HG03196 (cell line): ENCODE results near the gene IFI27L1.

ENCODE experiments used
- ATAC-seq: cut with Tn5 transposase; IDR thresholded peaks from one replicate; pipeline ENCODE4 v1.9.1; 2021; ENCODE audit not compliant: unreplicated experiment

The IFI27L1 gene

GRCh38 chr14:94080621-94081385, at the start of gene IFI27L1, which contains the start of gene DDX24:
Gene IFI27L1, plus strand, starts transcription at chr14:94081310. Its CDS starts 15,628 bp downstream, at chr14:94096938.
Gene DDX24, minus strand, starts transcription at chr14:94081202. Its CDS starts 1,460 bp downstream, at chr14:94079742.
- peak; percentile 98 for ATAC-seq

GRCh38 chr14:94031883-94032279, 49.2 kb upstream of the IFI27L1 start:
- ATAC-seq: no peak

GRCh38 chr14:94034886-94035285, 46.2 kb upstream of the IFI27L1 start:
- no peak for ATAC-seq

GRCh38 chr14:94036313-94037167, 44.6 kb upstream of the IFI27L1 start:
- ATAC-seq: peak; percentile 82

GRCh38 chr14:94037954-94038353, 43.2 kb upstream of the IFI27L1 start:
- ATAC-seq: no peak

- ATAC-seq: no peak
These were observed 42.6 kb upstream of the IFI27L1 start for GRCh38 chr14:94038510-94038909.

- ATAC-seq: no peak
These were observed 42.0 kb upstream of the IFI27L1 start for GRCh38 chr14:94038921-94039629.

- ATAC-seq: no peak
These were observed 40.9 kb upstream of the IFI27L1 start for GRCh38 chr14:94040247-94040646.

- no peak for ATAC-seq
These were observed 40.3 kb upstream of the IFI27L1 start for GRCh38 chr14:94040796-94041195.

GRCh38 chr14:94041551-94042346, 39.4 kb upstream of the IFI27L1 start:
- no peak for ATAC-seq

- ATAC-seq: no peak
These were observed 38.5 kb upstream of the IFI27L1 start for GRCh38 chr14:94042433-94043091.

GRCh38 chr14:94043111-94043755, 37.9 kb upstream of the IFI27L1 start:
- ATAC-seq: no peak

GRCh38 chr14:94043756-94044475, 37.2 kb upstream of the IFI27L1 start:
- ATAC-seq: no peak

GRCh38 chr14:94044476-94045091, 36.5 kb upstream of the IFI27L1 start:
- ATAC-seq: no peak

- ATAC-seq: no peak
These were observed 36.0 kb upstream of the IFI27L1 start for GRCh38 chr14:94045101-94045500.

GRCh38 chr14:94045563-94046345, 35.4 kb upstream of the IFI27L1 start:
- no peak for ATAC-seq

- no peak for ATAC-seq
These were observed 34.3 kb upstream of the IFI27L1 start for GRCh38 chr14:94046696-94047250.
